Measurements from ENCODE around the gene PCSK6. TPM values are rescaled to one million over a fixed set of nuclear protein-coding genes. Genes with fewer than 3 reads are reported as not detected.

PCSK6 gene
- total RNA-seq, 1 donor from 2014 or later: 34.7 TPM

GRCh38 chr15:101526021-101526420 is 36.5 kb upstream of the PCSK6 start:
- intact Hi-C loops (cut with DNase I): no loop called here

GRCh38 chr15:101525087-101525669 is 35.7 kb upstream of the PCSK6 start:
- ATAC-seq (ENCODE audit: poor library complexity) (no peak), DNase-seq (no peak)
- intact Hi-C loops (cut with DNase I): no loop called here

More at GRCh38 chr15:101526021-101526420, 36.5 kb upstream of the PCSK6 start:
- DNase-seq (no peak), ATAC-seq (ENCODE audit: poor library complexity) (no peak)

- intact Hi-C loops (cut with DNase I): no loop called here
- ATAC-seq (ENCODE audit: poor library complexity): no peak
- DNase-seq: no peak
Measured at GRCh38 chr15:101523560-101523940, 34.0 kb upstream of the PCSK6 start.

- no peak for ATAC-seq (ENCODE audit: poor library complexity)
- no peak for DNase-seq
- intact Hi-C loops (cut with DNase I): no loop called here
Measured at GRCh38 chr15:101522621-101523559, 33.4 kb upstream of the PCSK6 start.

- intact Hi-C loops (cut with DNase I): no loop called here
- DNase-seq: peak; percentile 28
- no peak for ATAC-seq (ENCODE audit: poor library complexity)
Measured at GRCh38 chr15:101522091-101522490, 32.6 kb upstream of the PCSK6 start.

- no peak for DNase-seq
- intact Hi-C loops (cut with DNase I): no loop called here
- no peak for ATAC-seq (ENCODE audit: poor library complexity)
Measured at GRCh38 chr15:101521591-101521990, 32.1 kb upstream of the PCSK6 start.

GRCh38 chr15:101521069-101521468 is 31.6 kb upstream of the PCSK6 start:
- intact Hi-C loops (cut with DNase I): no loop called here
- DNase-seq (no peak), ATAC-seq (ENCODE audit: poor library complexity) (no peak)

GRCh38 chr15:101520395-101520794 is 30.9 kb upstream of the PCSK6 start:
- intact Hi-C loops (cut with DNase I): no loop called here
- DNase-seq (no peak), ATAC-seq (ENCODE audit: poor library complexity) (peak; percentile 68)

- DNase-seq: no peak
- ATAC-seq (ENCODE audit: poor library complexity): no peak
- intact Hi-C loops (cut with DNase I): no loop called here
Measured at GRCh38 chr15:101517504-101517903, 28.0 kb upstream of the PCSK6 start.

GRCh38 chr15:101514318-101514717 is 24.8 kb upstream of the PCSK6 start:
- intact Hi-C loops (cut with DNase I): no loop called here
- DNase-seq (no peak), ATAC-seq (ENCODE audit: poor library complexity) (no peak)

- no peak for ATAC-seq (ENCODE audit: poor library complexity)
- intact Hi-C loops (cut with DNase I): no loop called here
Measured at GRCh38 chr15:101511717-101512116, 22.2 kb upstream of the PCSK6 start.

GRCh38 chr15:101510212-101511197 is 21.0 kb upstream of the PCSK6 start:
- ATAC-seq (ENCODE audit: poor library complexity) (peak; percentile 63), DNase-seq (no peak)
- intact Hi-C loops (cut with DNase I): no loop called here

More at GRCh38 chr15:101511717-101512116, 22.2 kb upstream of the PCSK6 start:
- DNase-seq: no peak

- intact Hi-C loops (cut with DNase I): loop anchor here (10.0 kb wide), 1 partner anchor 204 kb away; no protein-coding TSS in a partner anchor
- no peak for DNase-seq
- no peak for ATAC-seq (ENCODE audit: poor library complexity)
Measured at GRCh38 chr15:101509279-101509678, 19.8 kb upstream of the PCSK6 start.

GRCh38 chr15:101506491-101506890 is 17.0 kb upstream of the PCSK6 start:
- intact Hi-C loops (cut with DNase I): loop anchor here (10.0 kb wide), 1 partner anchor 202 kb away; no protein-coding TSS in a partner anchor
- ATAC-seq (ENCODE audit: poor library complexity) (no peak), DNase-seq (no peak)

GRCh38 chr15:101505610-101506337 is 16.3 kb upstream of the PCSK6 start:
- no peak for DNase-seq
- intact Hi-C loops (cut with DNase I): loop anchor here (10.0 kb wide), 1 partner anchor 201 kb away; no protein-coding TSS in a partner anchor
- no peak for ATAC-seq (ENCODE audit: poor library complexity)

- DNase-seq (no peak), ATAC-seq (ENCODE audit: poor library complexity) (no peak)
- intact Hi-C loops (cut with DNase I): loop anchor here (5.0 to 10.0 kb wide), 2 partner anchors 138 to 200 kb away; no protein-coding TSS in a partner anchor
Measured at GRCh38 chr15:101504866-101505609, 15.5 kb upstream of the PCSK6 start.

- intact Hi-C loops (cut with DNase I): loop anchor here (5.0 to 10.0 kb wide), 2 partner anchors 137 to 200 kb away; no protein-coding TSS in a partner anchor
- no peak for ATAC-seq (ENCODE audit: poor library complexity)
- DNase-seq: no peak
Measured at GRCh38 chr15:101504373-101504772, 14.9 kb upstream of the PCSK6 start.
